KOPT-K1 (cell line): ENCODE data around the gene IGSF9B.
"Not testable (repeated sequence)": the region's sequence is repeated elsewhere in the genome, so short reads cannot be mapped to it uniquely, and the experiment has no call there.

Experiments
- H3K27ac ChIP-seq: fragments of 200-600 bp; sonication (generic); 2 replicates; pipeline ENCODE4 v1.5.1; 2016; ENCODE audit warnings: antibody characterized with exemption, mild to moderate bottlenecking, low read depth, low read length; ENCODE audit not compliant: poor library complexity, severe bottlenecking
- H3K36me3 ChIP-seq: fragments of 200-600 bp; sonication (generic); 2 replicates; pipeline ENCODE4 v1.5.1; 2017; ENCODE audit warnings: antibody characterized with exemption, mild to moderate bottlenecking, low read length, moderate library complexity; ENCODE audit not compliant: insufficient read depth
- H3K9me3 ChIP-seq: fragments of 200-600 bp; sonication (generic); 2 replicates; pipeline ENCODE4 v1.5.1; 2017; ENCODE audit warnings: antibody characterized with exemption, low read length, mild to moderate bottlenecking; ENCODE audit not compliant: insufficient read depth, poor library complexity, severe bottlenecking

IGSF9B gene, protein sequence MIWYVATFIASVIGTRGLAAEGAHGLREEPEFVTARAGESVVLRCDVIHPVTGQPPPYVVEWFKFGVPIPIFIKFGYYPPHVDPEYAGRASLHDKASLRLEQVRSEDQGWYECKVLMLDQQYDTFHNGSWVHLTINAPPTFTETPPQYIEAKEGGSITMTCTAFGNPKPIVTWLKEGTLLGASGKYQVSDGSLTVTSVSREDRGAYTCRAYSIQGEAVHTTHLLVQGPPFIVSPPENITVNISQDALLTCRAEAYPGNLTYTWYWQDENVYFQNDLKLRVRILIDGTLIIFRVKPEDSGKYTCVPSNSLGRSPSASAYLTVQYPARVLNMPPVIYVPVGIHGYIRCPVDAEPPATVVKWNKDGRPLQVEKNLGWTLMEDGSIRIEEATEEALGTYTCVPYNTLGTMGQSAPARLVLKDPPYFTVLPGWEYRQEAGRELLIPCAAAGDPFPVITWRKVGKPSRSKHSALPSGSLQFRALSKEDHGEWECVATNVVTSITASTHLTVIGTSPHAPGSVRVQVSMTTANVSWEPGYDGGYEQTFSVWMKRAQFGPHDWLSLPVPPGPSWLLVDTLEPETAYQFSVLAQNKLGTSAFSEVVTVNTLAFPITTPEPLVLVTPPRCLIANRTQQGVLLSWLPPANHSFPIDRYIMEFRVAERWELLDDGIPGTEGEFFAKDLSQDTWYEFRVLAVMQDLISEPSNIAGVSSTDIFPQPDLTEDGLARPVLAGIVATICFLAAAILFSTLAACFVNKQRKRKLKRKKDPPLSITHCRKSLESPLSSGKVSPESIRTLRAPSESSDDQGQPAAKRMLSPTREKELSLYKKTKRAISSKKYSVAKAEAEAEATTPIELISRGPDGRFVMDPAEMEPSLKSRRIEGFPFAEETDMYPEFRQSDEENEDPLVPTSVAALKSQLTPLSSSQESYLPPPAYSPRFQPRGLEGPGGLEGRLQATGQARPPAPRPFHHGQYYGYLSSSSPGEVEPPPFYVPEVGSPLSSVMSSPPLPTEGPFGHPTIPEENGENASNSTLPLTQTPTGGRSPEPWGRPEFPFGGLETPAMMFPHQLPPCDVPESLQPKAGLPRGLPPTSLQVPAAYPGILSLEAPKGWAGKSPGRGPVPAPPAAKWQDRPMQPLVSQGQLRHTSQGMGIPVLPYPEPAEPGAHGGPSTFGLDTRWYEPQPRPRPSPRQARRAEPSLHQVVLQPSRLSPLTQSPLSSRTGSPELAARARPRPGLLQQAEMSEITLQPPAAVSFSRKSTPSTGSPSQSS (N-terminal part only)

DNA sequence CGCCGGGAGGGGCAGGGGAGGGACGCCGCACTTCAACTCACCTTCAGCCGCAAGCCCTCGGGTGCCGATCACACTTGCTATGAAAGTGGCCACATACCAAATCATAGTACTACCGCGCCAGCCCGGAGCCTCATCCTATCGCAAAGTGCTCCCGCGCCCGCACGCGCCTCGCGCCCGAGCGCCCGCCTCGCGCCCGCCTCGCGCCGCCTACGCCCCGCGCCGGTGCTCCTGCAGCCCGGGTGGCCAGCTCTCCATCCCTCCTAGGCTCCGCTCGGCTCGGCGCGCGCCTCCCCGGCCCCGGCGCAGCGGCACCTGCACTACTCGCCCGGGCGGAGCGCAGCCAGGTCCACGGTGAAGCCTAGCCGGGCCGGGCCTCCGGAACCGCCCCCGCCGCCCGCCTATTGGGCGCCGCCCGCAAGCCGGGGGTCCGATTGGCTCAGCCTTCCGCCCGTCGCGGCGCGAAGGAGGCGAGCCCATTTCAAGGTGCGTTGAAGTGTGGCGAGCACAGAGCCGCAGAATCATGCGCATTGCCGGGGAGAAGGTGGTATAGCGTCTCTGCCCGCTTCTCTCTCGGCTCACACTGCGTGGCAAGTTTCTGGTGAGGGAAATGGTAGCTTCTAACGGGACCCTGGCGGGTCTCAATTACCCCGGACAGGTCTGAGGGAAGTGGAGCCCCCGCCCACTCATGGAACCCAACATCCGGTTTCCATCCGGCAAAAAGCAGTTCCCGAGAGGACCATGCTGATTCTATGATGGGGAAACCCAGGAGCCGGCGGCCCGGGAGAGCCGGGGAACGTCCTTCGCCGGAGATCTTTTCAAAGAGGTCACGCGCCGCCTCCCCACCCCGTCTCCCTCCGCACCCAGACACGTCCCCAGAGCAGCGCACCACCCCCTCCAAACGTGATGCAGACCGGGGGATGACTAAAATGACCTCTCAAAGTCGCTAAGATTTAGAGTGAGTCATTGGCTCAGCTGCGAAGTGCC lies at the start of gene IGSF9B:
IGSF9B (minus strand) TSS at position 319 of the 984 bp plus-strand sequence; CDS start at position 105, 214 bp downstream.
- no peak within 1 kb of the TSS for H3K27ac ChIP-seq

DNA sequence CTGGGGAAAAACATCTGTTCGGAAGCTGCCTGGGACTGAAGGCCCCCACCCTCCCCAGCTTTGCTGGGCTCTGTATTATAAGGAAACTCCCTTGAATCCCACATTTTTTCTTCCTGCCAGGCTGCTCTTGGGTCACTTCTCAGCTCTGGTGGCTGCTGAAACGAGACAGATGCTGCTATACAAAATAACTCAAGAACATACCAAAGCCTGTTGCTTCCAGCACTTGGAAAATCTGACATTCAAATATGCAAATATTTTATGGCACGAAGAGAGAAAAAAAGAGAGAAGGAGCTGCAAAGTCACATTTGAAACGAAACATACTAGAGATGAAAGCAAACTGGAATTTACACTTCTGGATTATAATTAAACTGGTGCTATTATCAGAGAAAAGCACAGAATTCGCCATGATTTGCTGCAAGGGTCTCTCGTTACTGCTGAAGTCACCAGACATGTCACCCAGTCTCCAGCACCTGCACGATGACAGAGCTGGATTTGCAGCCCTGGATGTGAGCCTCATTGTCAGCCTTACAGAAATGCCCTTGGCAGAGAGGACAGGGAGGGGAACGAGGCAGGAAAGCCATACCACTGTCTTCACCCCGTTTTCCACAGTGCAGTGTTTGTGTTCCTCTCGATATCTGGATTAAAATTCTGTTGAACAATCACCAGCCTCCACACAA lies 47.9 kb upstream of the IGSF9B start:
- no peaks in the 10 kb centered on the region for H3K9me3 ChIP-seq
- no peak overlapping the region for H3K27ac ChIP-seq
- no peaks in the 10 kb centered on the region for H3K36me3 ChIP-seq

More for the DNA sequence above, at the start of gene IGSF9B:
- no peaks in the 10 kb centered on the region for H3K36me3 ChIP-seq
- H3K9me3 ChIP-seq = no peaks in the 10 kb centered on the region

DNA sequence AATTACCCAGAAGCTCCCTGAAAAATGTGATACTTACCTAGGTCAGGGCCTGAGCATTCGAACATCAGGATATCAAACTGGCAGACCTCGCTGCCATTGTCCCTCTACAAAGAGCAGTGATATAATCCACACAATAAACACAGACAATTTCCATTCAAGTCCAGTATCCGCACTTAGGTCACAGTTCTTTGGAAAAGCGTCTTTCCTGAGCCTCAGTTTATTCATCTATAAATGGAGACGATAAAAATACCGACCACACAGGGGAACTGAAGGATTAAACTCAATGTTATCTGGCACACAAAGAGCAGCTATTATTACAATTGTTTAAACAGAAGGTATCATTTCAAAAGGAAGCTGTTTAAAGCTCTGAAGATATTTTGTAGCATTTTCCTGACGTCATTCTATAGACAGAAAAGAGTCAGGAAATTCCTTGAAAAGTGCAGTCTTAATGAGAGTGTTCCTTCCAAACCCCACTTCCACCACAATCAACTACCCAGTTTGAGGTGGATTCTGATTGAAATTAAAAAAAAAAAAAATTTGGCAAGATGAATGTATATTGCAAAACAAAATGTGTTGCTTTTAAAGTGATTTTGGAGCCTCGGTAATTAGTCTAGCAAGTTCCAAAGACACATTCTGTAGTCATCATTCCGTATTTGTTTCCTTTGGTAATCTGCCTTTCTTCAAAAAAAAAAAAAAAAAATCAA lies 47.2 kb upstream of the IGSF9B start:
- no peaks in the 10 kb centered on the region for H3K9me3 ChIP-seq
- H3K27ac ChIP-seq = no peak overlapping the region
- no peaks in the 10 kb centered on the region for H3K36me3 ChIP-seq

GRCh38 chr11:134002819-134003218 lies 46.1 kb upstream of the IGSF9B start:
- H3K27ac ChIP-seq, H3K36me3 ChIP-seq, H3K9me3 ChIP-seq: not testable (repeated sequence)

DNA sequence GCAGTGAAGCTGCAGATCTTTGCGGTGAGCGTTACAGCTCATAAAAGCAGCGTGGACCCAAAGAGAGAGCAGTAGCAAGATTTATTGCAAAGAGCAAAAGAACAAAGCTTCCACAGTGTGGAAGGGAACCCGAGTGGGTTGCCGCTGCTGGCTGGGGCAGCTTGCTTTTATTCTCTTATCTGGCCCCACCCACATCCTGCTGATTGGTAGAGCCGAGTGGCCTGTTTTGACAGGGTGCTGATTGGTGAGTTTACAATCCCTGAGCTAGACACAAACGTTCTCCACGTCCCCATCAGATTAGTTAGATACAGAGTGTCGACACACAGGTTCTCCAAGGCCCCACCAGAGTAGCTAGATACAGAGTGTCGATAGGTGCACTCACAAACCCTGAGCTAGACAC lies 45.6 kb upstream of the IGSF9B start:
- H3K9me3 ChIP-seq, H3K36me3 ChIP-seq, H3K27ac ChIP-seq: not testable (repeated sequence)

DNA sequence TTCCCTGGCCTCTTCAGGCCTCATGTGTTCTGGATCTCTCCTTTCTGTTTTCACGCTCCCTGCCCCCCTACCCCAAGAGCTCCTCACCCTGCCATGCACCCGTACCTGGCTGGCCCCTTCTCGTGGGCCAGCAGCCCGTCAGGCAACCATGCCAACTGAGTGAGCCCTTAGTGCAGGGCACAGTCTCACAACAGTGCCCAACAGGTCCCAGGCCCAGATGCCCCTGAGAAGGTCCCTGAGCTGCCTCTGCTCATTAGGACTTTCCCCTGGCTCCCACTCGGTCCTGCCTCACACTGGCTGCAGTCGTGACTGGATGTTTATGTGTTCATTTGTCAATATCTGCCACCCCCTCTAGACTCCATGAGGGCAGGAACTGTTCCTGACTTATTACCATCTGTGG lies 44.8 kb upstream of the IGSF9B start:
- no peaks in the 10 kb centered on the region for H3K9me3 ChIP-seq
- H3K36me3 ChIP-seq = no peaks in the 10 kb centered on the region
- no peak overlapping the region for H3K27ac ChIP-seq

DNA sequence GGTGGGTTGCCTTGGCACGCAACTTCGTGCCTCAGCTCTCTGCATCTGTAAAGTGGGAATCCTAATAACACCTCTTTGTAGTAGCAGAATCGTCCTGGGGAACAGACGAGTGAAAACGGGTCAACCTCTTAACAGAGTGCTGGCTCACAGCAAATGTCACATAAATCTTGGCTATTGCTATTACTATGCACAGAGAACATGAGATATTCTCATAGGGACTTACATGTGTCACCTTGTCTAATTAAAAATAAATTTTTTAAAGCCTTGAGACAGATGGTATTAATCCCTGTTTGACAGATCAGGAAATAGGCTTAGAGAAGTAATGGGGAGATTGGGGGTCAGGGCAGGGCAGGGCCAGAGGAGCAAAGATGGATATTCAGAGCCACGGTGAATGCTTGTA lies 44.3 kb upstream of the IGSF9B start:
- Histone ChIP-seq H3K27ac (no peak overlapping the region), H3K9me3 (no peaks in the 10 kb centered on the region), H3K36me3 (no peaks in the 10 kb centered on the region)

DNA sequence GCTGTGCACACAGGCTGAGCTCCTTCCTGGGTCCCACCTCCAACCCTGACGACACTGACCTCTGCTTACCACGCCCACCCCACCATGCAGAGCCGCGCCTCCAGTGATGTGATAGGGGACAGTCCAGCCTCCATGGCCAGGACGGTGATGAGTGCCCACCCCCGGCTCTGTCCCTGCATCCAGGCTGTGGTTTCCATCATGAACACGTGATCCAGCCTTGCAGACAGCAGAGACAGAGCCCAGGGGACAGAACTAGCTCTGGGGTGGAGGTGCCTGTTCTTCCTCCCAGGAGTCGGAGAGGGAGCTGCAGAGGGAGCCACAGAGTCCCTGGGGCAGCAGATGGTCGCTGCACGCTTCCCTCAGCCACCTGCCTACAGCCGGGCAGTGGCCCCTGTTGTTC lies 42.6 kb upstream of the IGSF9B start:
- H3K36me3 ChIP-seq = no peaks in the 10 kb centered on the region
- H3K9me3 ChIP-seq = no peaks in the 10 kb centered on the region
- no peak overlapping the region for H3K27ac ChIP-seq

GRCh38 chr11:133997554-133997953 lies 40.8 kb upstream of the IGSF9B start:
- Histone ChIP-seq H3K36me3 (no peaks in the 10 kb centered on the region), H3K9me3 (no peaks in the 10 kb centered on the region), H3K27ac (no peak overlapping the region)

- H3K36me3 ChIP-seq = no peaks in the 10 kb centered on the region
These were observed 39.9 kb upstream of the IGSF9B start for GRCh38 chr11:133996671-133997070.

GRCh38 chr11:133995066-133995465 lies 38.3 kb upstream of the IGSF9B start:
- Histone ChIP-seq H3K36me3 (no peaks in the 10 kb centered on the region), H3K27ac (no peak overlapping the region), H3K9me3 (no peaks in the 10 kb centered on the region)

More at GRCh38 chr11:133996671-133997070, 39.9 kb upstream of the IGSF9B start:
- Histone ChIP-seq H3K9me3 (no peaks in the 10 kb centered on the region), H3K27ac (no peak overlapping the region)

GRCh38 chr11:133993921-133994320 lies 37.2 kb upstream of the IGSF9B start:
- H3K36me3 ChIP-seq = no peaks in the 10 kb centered on the region
- H3K27ac ChIP-seq = no peak overlapping the region
- H3K9me3 ChIP-seq = no peaks in the 10 kb centered on the region

GRCh38 chr11:133993107-133993506 lies 36.3 kb upstream of the IGSF9B start:
- Histone ChIP-seq H3K27ac (no peak overlapping the region), H3K36me3 (no peaks in the 10 kb centered on the region)

More at GRCh38 chr11:133993107-133993506, 36.3 kb upstream of the IGSF9B start:
- H3K9me3 ChIP-seq = no peaks in the 10 kb centered on the region
